Activated CD8-positive, alpha-beta T cell treated with anti-CD3 and anti-CD28 coated beads for 36 hours (primary cell): ENCODE results near the gene MTM1. TPM values are rescaled to one million over a fixed set of nuclear protein-coding genes. Genes with fewer than 3 reads are reported as not detected.

Experiments
- ATAC-seq: fragments of 200-7000 bp; cut with Tn5 transposase; one replicate; pipeline ENCODE4 v1.10.0; 2021; ENCODE audit warnings: mild to moderate bottlenecking, moderate library complexity
- CTCF ChIA-PET: fragments of 350-600 bp; sonication (Branson Sonifier 250); formaldehyde crosslinking; loops from one replicate; lab custom pipeline; 2021; ENCODE audit warnings: antibody characterized with exemption; lab: Charles Lee
- POLR2A ChIA-PET: fragments of 350-600 bp; sonication (Branson Sonifier 250); formaldehyde crosslinking; loops from one replicate; lab custom pipeline; 2021; ENCODE audit warnings: antibody characterized with exemption; lab: Charles Lee
- DNase-seq: peaks from one replicate; pipeline ENCODE4 v3.0.0-alpha.2; 2020
- H3K27ac Mint-ChIP-seq: one replicate; pipeline ENCODE4 v1.8.0; 2021; ENCODE audit warnings: mild to moderate bottlenecking, mixed read lengths
- H3K27me3 Mint-ChIP-seq: one replicate; pipeline ENCODE4 v1.8.0; 2021; ENCODE audit warnings: mixed read lengths
- H3K36me3 Mint-ChIP-seq: one replicate; pipeline ENCODE4 v1.8.0; 2021; ENCODE audit warnings: low read depth, mixed read lengths
- H3K4me1 Mint-ChIP-seq: one replicate; pipeline ENCODE4 v1.8.0; 2021; ENCODE audit warnings: low read depth, mixed read lengths
- H3K4me3 Mint-ChIP-seq: one replicate; pipeline ENCODE4 v1.8.0; 2021; ENCODE audit warnings: mild to moderate bottlenecking, moderate library complexity, mixed read lengths
- H3K9me3 Mint-ChIP-seq: one replicate; pipeline ENCODE4 v1.8.0; 2021; ENCODE audit warnings: mixed read lengths
- intact Hi-C: fragments of 100-400 bp; cut with micrococcal nuclease; formaldehyde crosslinking; loops from one replicate; pipeline ENCODE4 v1.10.0; 2022
- total RNA-seq, 2 experiments: library from RNA; stranded (reverse); gene quantifications; one replicate each; pipeline ENCODE4 v1.2.3, GENCODE V29; 2021
- TF ChIP-seq, protein P1 (sequence below): fragments of 200-600 bp; IDR thresholded peaks from one replicate; pipeline ENCODE4 v1.8.0; 2022; ENCODE audit warnings: antibody characterized with exemption, mild to moderate bottlenecking

The MTM1 gene
- total RNA-seq, 2 experiments from 2014 or later, result 9.6 to 11.6 TPM

GRCh38 chrX:150544222-150544787 lies 24.1 kb upstream of the MTM1 start:
- intact Hi-C loops, result no loop called here
- peaks cover 24% of the 10 kb centered on the region for H3K4me1 Mint-ChIP-seq
- peak; percentile 18 for DNase-seq

GRCh38 chrX:150544835-150545770 lies 23.3 kb upstream of the MTM1 start:
- Mint-ChIP-seq H3K4me3 (no peak overlapping the region), H3K27ac (no peak overlapping the region), H3K9me3 (no peaks in the 10 kb centered on the region), H3K36me3 (no peaks in the 10 kb centered on the region), H3K27me3 (no peaks in the 10 kb centered on the region), H3K4me1 (peaks cover 24% of the 10 kb centered on the region)
- ChIA-PET CTCF (interaction anchor here (0.6 to 1.7 kb wide), 3 partner anchors 41 to 132 kb away, joined by 4 to 10 read pairs (median 5); no protein-coding TSS in a partner anchor), POLR2A (no interaction called here)
- intact Hi-C loops, result no loop called here
- no peak for ATAC-seq
- DNase-seq, result no peak
- TF ChIP-seq, protein P1, sequence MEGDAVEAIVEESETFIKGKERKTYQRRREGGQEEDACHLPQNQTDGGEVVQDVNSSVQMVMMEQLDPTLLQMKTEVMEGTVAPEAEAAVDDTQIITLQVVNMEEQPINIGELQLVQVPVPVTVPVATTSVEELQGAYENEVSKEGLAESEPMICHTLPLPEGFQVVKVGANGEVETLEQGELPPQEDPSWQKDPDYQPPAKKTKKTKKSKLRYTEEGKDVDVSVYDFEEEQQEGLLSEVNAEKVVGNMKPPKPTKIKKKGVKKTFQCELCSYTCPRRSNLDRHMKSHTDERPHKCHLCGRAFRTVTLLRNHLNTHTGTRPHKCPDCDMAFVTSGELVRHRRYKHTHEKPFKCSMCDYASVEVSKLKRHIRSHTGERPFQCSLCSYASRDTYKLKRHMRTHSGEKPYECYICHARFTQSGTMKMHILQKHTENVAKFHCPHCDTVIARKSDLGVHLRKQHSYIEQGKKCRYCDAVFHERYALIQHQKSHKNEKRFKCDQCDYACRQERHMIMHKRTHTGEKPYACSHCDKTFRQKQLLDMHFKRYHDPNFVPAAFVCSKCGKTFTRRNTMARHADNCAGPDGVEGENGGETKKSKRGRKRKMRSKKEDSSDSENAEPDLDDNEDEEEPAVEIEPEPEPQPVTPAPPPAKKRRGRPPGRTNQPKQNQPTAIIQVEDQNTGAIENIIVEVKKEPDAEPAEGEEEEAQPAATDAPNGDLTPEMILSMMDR, result no peak

More at GRCh38 chrX:150544222-150544787, 24.1 kb upstream of the MTM1 start:
- Mint-ChIP-seq H3K9me3 (no peaks in the 10 kb centered on the region), H3K36me3 (no peaks in the 10 kb centered on the region), H3K27ac (no peak overlapping the region), H3K27me3 (no peaks in the 10 kb centered on the region), H3K4me3 (no peak overlapping the region)
- ChIA-PET CTCF (interaction anchor here (1.5 kb wide), 1 partner anchor 43 kb away, joined by 5 read pairs; no protein-coding TSS in a partner anchor), POLR2A (interaction anchor here (1.4 kb wide), 1 partner anchor 26 kb away, joined by 4 read pairs; no protein-coding TSS in a partner anchor)
- TF ChIP-seq, protein P1, result no peak
- no peak for ATAC-seq

DNA sequence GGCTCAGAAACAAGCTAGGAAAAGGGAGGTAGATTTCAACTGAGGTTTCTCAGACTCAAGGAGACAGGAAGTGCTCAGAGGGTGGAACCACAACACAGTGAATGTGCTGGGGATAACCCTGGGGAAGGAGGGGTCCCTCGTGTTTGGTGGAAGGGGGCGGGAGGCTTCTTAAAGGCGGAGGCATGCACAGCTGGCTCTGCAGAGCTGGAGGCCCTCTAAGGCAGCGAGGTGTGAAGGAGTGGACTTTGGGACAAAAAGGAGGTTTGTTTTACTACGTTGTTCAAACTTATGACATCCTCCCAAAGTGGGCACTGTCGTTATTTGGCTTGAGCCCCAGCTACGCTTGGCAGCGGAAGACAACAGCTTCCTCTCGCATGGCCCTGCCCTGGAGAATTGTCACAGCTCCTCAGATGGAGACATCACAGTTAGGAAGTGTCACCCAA lies 21.7 kb upstream of the MTM1 start:
- ATAC-seq (peak; percentile 62), DNase-seq (peak; percentile 54)
- H3K36me3 Mint-ChIP-seq, result no peaks in the 10 kb centered on the region
- H3K9me3 Mint-ChIP-seq, result no peaks in the 10 kb centered on the region
- peak overlapping the region; percentile 29 for H3K4me3 Mint-ChIP-seq
- peaks cover 24% of the 10 kb centered on the region for H3K4me1 Mint-ChIP-seq
- CTCF ChIA-PET, result interaction anchor here (0.6 to 1.7 kb wide), 2 partner anchors 40 to 137 kb away, joined by 4 to 10 read pairs; no protein-coding TSS in a partner anchor
- no peaks in the 10 kb centered on the region for H3K27me3 Mint-ChIP-seq
- POLR2A ChIA-PET, result interaction anchor here (0.6 to 0.7 kb wide), 2 partner anchors 10 to 44 kb away, joined by 3 to 4 read pairs; no protein-coding TSS in a partner anchor
- TF ChIP-seq, protein P1, result no peak
- intact Hi-C loops, result no loop called here
- peak overlapping the region; percentile 80 for H3K27ac Mint-ChIP-seq

DNA sequence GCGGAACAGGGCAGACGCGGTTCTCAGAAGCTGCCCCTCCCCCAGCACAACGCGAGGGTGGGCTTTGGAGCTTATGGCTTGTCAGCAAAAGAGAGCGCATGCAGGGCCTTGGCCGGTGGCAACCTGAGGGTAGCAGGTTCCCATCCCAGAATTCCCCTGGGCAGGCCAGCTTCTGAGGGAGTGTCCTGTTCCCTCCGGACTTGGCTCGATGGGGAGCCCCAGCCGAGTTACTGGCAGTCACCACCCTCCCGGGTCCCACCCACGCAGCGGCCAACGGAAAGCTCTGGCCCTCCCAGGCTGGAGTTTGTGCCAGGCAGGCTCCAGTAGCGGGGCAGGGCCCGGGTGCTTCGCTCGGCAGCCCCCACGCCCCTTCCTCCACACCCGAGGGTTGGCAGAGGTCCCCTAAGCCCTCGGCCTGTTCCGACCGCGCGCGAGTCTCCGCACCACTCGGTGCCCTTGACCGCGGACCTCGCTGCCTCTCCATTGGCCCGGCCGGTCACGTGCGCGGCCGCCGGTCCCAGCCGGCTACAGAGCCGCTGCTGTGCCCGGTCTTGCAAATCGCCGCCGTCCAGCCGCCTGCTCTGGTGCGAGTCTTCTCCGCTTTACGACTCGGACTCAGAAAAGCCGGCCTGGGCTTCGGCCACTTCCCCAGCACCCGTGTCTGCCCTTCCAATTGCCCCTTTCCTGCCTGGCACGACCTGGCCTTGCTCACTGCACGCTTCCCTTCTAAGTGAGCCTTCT lies 20.9 kb upstream of the MTM1 start:
- no peaks in the 10 kb centered on the region for H3K27me3 Mint-ChIP-seq
- POLR2A ChIA-PET, result no interaction called here
- TF ChIP-seq, protein P1, result no peak
- CTCF ChIA-PET, result no interaction called here
- no peaks in the 10 kb centered on the region for H3K36me3 Mint-ChIP-seq
- H3K27ac Mint-ChIP-seq, result peak overlapping the region; percentile 80
- peaks cover 24% of the 10 kb centered on the region for H3K4me1 Mint-ChIP-seq
- no peaks in the 10 kb centered on the region for H3K9me3 Mint-ChIP-seq
- DNase-seq (no peak), ATAC-seq (peak; percentile 28)
- peak overlapping the region; percentile 56 for H3K4me3 Mint-ChIP-seq
- intact Hi-C loops, result no loop called here
